IMR-90 (cell line): ENCODE results near the gene ADGRG6.

Source experiments
- BHLHE40 ChIP-seq: fragments of 150-350 bp; IDR thresholded peaks from 2 replicates; pipeline ENCODE4 v1.6.1; 2016; ENCODE audit warnings: mild to moderate bottlenecking, low read depth, low read length
- CEBPB ChIP-seq: IDR thresholded peaks from 2 replicates; pipeline ENCODE4 v1.6.1; 2012; ENCODE audit warnings: low read depth, low read length, improper control_type of control experiment
- CTCF ChIP-seq: conservative IDR thresholded peaks from 2 replicates; pipeline ENCODE4 v1.5.1; 2012; ENCODE audit warnings: mild to moderate bottlenecking, low read depth, low read length, improper control_type of control experiment
- POLR2A ChIP-seq: IDR thresholded peaks from 2 replicates; pipeline ENCODE4 v1.6.1; 2012; ENCODE audit warnings: mild to moderate bottlenecking, low read depth, low read length
- USF2 ChIP-seq: fragments of 150-350 bp; IDR thresholded peaks from 2 replicates; pipeline ENCODE4 v1.6.1; 2017; ENCODE audit warnings: mild to moderate bottlenecking, antibody characterized with exemption, low read length, low read depth

- no peak for TF ChIP-seq POLR2A
- TF ChIP-seq CTCF, result no peak
- no peak for TF ChIP-seq CEBPB
- no peak for TF ChIP-seq USF2
- no peak for TF ChIP-seq BHLHE40
Measured at GRCh38 chr6:142290851-142291250, 11.0 kb upstream of the ADGRG6 start.
